ENCODE measurements around the gene FAR2. TPM values are rescaled to one million over a fixed set of nuclear protein-coding genes. Genes with fewer than 3 reads are reported as not detected.

FAR2 gene
- total and polyA plus RNA-seq, 2 donors (not counting 3 experiments of a cell fraction or from before 2014, with no cell fraction given), result 32.3 to 61.7 TPM

GRCh38 chr12:29329411-29329810 is 180.3 kb downstream of the FAR2 start:
- intact Hi-C loops (cut with micrococcal nuclease), result no loop called here
- Histone ChIP-seq H4K20me1 (replicated peaks; ENCODE audit: control insufficient read depth, extremely low read depth, insufficient read depth, low read length) (no peaks in the 10 kb centered on the region), H3K36me3 (ENCODE audit: control insufficient read depth in 2 of 2, extremely low read depth in 1 of 2, insufficient read depth in 2 of 2, low read length in 2 of 2) (peaks cover 3% of the 10 kb centered on the region in 2 experiments), H2AFZ (ENCODE audit: low read depth, low read length) (no peak overlapping the region), H3K4me1 (ENCODE audit: control insufficient read depth, extremely low read depth, insufficient read depth, low read length) (no peaks in the 10 kb centered on the region), H3K4me3 (replicated peaks in 1 of 3; ENCODE audit: insufficient read depth in 1 of 3, low read depth in 1 of 3, low read length in 3 of 3) (no peak overlapping the region), H3K9me3 (replicated peaks; ENCODE audit: control insufficient read depth, insufficient read depth, low read length) (no peaks in the 10 kb centered on the region), H3K27me3 (ENCODE audit: control insufficient read depth in 2 of 2, insufficient read depth in 2 of 2, low read length in 2 of 2) (no peaks in the 10 kb centered on the region), H3K27ac (ENCODE audit: insufficient read depth, low read depth, low read length) (no peak overlapping the region), H3K9ac (replicated peaks; ENCODE audit: extremely low read depth, insufficient read depth, low read length) (no peak overlapping the region), H3K4me2 (ENCODE audit: insufficient read depth, low read length) (no peak overlapping the region), H3K9me1 (replicated peaks; ENCODE audit: control insufficient read depth, extremely low read depth, insufficient read depth, low read length) (no peaks in the 10 kb centered on the region), H3K79me2 (ENCODE audit: control insufficient read depth, insufficient read depth, low read length) (no peaks in the 10 kb centered on the region)
- dilution Hi-C loops (cut with MboI; ENCODE audit: extremely low pct_ligation_motif_present, low sequenced_read_pairs), result no loop called here
- BruUV-seq (replicated peaks), result no TSS peak
- FAIRE-seq (no peak), DNase-seq (ENCODE audit: low read depth, low spot score) (no peak)
- TF ChIP-seq EZH2 (IDR thresholded peaks at IDR 0.05; ENCODE audit: borderline replicate concordance, low read depth, low read length, severe bottlenecking) (no peak), CTCF (IDR thresholded peaks at IDR 0.05; ENCODE audit: extremely low read depth in 1 of 2, insufficient read depth in 1 of 2, low read depth in 1 of 2, low read length in 2 of 2) (no peak), FOS (IDR thresholded peaks at IDR 0.05; ENCODE audit: borderline replicate concordance, insufficient read depth, low read length) (no peak), JUN (IDR thresholded peaks at IDR 0.05; ENCODE audit: borderline replicate concordance, insufficient read depth, insufficient read length, low read depth) (no peak), MYC (IDR thresholded peaks at IDR 0.05; ENCODE audit: low read depth, low read length) (no peak), POLR2A (IDR thresholded peaks at IDR 0.05; ENCODE audit: low read depth, low read length) (no peak), POLR2AphosphoS5 (IDR thresholded peaks at IDR 0.05; ENCODE audit: insufficient read depth, low read depth, low read length) (no peak), GATA2 (IDR thresholded peaks at IDR 0.05; ENCODE audit: insufficient read depth, insufficient read length, low read depth, low read length) (no peak)
- TF ChIP-seq, protein P1, sequence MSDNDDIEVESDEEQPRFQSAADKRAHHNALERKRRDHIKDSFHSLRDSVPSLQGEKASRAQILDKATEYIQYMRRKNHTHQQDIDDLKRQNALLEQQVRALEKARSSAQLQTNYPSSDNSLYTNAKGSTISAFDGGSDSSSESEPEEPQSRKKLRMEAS (IDR thresholded peaks at IDR 0.05; ENCODE audit: insufficient read depth, insufficient read length), result no peak
- ChIA-PET POLR2A (no interaction called here), CTCF (interaction anchor here (1.2 to 1.3 kb wide), 2 partner anchors 8 to 11 kb away, joined by 4 to 5 read pairs; no protein-coding TSS in a partner anchor)

Data from endothelial cell of umbilical vein (primary cell).